IPS-15b (cell line): ENCODE measurements around the gene ADAMTSL3.

Source experiments
- H3K27me3 ChIP-seq: one replicate; pipeline ENCODE4 v1.6.1; 2013; ENCODE audit warnings: low read length; ENCODE audit not compliant: control insufficient read depth, insufficient read depth
- H3K36me3 ChIP-seq: one replicate; pipeline ENCODE4 v1.6.1; 2013; ENCODE audit warnings: low read length; ENCODE audit not compliant: control insufficient read depth, insufficient read depth
- H3K4me1 ChIP-seq: one replicate; pipeline ENCODE4 v1.6.1; 2013; ENCODE audit warnings: mild to moderate bottlenecking, low read length; ENCODE audit not compliant: control insufficient read depth, insufficient read depth
- H3K4me3 ChIP-seq: one replicate; pipeline ENCODE4 v1.5.1; 2013; ENCODE audit warnings: low read depth, low read length
- H3K9ac ChIP-seq: one replicate; pipeline ENCODE4 v1.6.1; 2013; ENCODE audit warnings: low read depth, mild to moderate bottlenecking, low read length
- H3K9me3 ChIP-seq: one replicate; pipeline ENCODE4 v1.6.1; 2013; ENCODE audit warnings: mild to moderate bottlenecking, low read length; ENCODE audit not compliant: control insufficient read depth, insufficient read depth

Gene ADAMTSL3

GRCh38 chr15:83653639-83654378 lies at the start of gene ADAMTSL3:
Gene ADAMTSL3 (plus strand): TSS chr15:83654123. CDS start chr15:83655762, 1,639 bp downstream.
- Histone ChIP-seq H3K4me1 (peaks cover 2% of the 10 kb centered on the region), H3K9ac (no peak within 1 kb of the TSS), H3K9me3 (no peaks in the 10 kb centered on the region), H3K4me3 (peak within 1 kb of the TSS; percentile 61), H3K27me3 (peaks cover 44% of the 10 kb centered on the region), H3K36me3 (no peaks in the 10 kb centered on the region)

- H3K4me3 ChIP-seq: no peak overlapping the region
- H3K4me1 ChIP-seq: no peaks in the 10 kb centered on the region
- no peaks in the 10 kb centered on the region for H3K27me3 ChIP-seq
- H3K9ac ChIP-seq: no peak overlapping the region
- no peaks in the 10 kb centered on the region for H3K9me3 ChIP-seq
- H3K36me3 ChIP-seq: no peaks in the 10 kb centered on the region
These were observed 49.4 kb upstream of the ADAMTSL3 start for GRCh38 chr15:83604549-83604948.

GRCh38 chr15:83605111-83605945 lies 48.6 kb upstream of the ADAMTSL3 start:
- no peak overlapping the region for H3K9ac ChIP-seq
- no peaks in the 10 kb centered on the region for H3K4me1 ChIP-seq

GRCh38 chr15:83610132-83610531 lies 43.8 kb upstream of the ADAMTSL3 start:
- no peaks in the 10 kb centered on the region for H3K4me1 ChIP-seq
- no peak overlapping the region for H3K9ac ChIP-seq
- H3K9me3 ChIP-seq: no peaks in the 10 kb centered on the region
- no peak overlapping the region for H3K4me3 ChIP-seq
- H3K27me3 ChIP-seq: no peaks in the 10 kb centered on the region
- H3K36me3 ChIP-seq: no peaks in the 10 kb centered on the region

More at GRCh38 chr15:83605111-83605945, 48.6 kb upstream of the ADAMTSL3 start:
- Histone ChIP-seq H3K9me3 (no peaks in the 10 kb centered on the region), H3K4me3 (no peak overlapping the region), H3K27me3 (no peaks in the 10 kb centered on the region), H3K36me3 (no peaks in the 10 kb centered on the region)

- H3K9ac ChIP-seq: no peak overlapping the region
- no peak overlapping the region for H3K4me3 ChIP-seq
- no peaks in the 10 kb centered on the region for H3K27me3 ChIP-seq
- no peaks in the 10 kb centered on the region for H3K9me3 ChIP-seq
- no peaks in the 10 kb centered on the region for H3K36me3 ChIP-seq
- no peaks in the 10 kb centered on the region for H3K4me1 ChIP-seq
These were observed 42.8 kb upstream of the ADAMTSL3 start for GRCh38 chr15:83610901-83611685.

- Histone ChIP-seq H3K9me3 (no peaks in the 10 kb centered on the region), H3K4me3 (no peak overlapping the region), H3K4me1 (no peaks in the 10 kb centered on the region), H3K9ac (no peak overlapping the region), H3K36me3 (no peaks in the 10 kb centered on the region), H3K27me3 (no peaks in the 10 kb centered on the region)
These were observed 41.7 kb upstream of the ADAMTSL3 start for GRCh38 chr15:83612226-83612625.

GRCh38 chr15:83612898-83613635 lies 40.9 kb upstream of the ADAMTSL3 start:
- Histone ChIP-seq H3K27me3 (no peaks in the 10 kb centered on the region), H3K4me1 (no peaks in the 10 kb centered on the region), H3K9me3 (no peaks in the 10 kb centered on the region)

GRCh38 chr15:83613714-83614113 lies 40.2 kb upstream of the ADAMTSL3 start:
- H3K4me1 ChIP-seq: no peaks in the 10 kb centered on the region
- no peaks in the 10 kb centered on the region for H3K9me3 ChIP-seq
- H3K9ac ChIP-seq: no peak overlapping the region
- no peak overlapping the region for H3K4me3 ChIP-seq
- no peaks in the 10 kb centered on the region for H3K27me3 ChIP-seq
- H3K36me3 ChIP-seq: no peaks in the 10 kb centered on the region

More at GRCh38 chr15:83612898-83613635, 40.9 kb upstream of the ADAMTSL3 start:
- Histone ChIP-seq H3K9ac (no peak overlapping the region), H3K4me3 (no peak overlapping the region), H3K36me3 (no peaks in the 10 kb centered on the region)

GRCh38 chr15:83616840-83617239 lies 37.1 kb upstream of the ADAMTSL3 start:
- no peaks in the 10 kb centered on the region for H3K27me3 ChIP-seq
- H3K36me3 ChIP-seq: no peaks in the 10 kb centered on the region
- no peaks in the 10 kb centered on the region for H3K4me1 ChIP-seq
- no peaks in the 10 kb centered on the region for H3K9me3 ChIP-seq
- no peak overlapping the region for H3K9ac ChIP-seq
- H3K4me3 ChIP-seq: no peak overlapping the region

- no peaks in the 10 kb centered on the region for H3K36me3 ChIP-seq
These were observed 27.6 kb upstream of the ADAMTSL3 start for GRCh38 chr15:83626171-83626802.

More at GRCh38 chr15:83626171-83626802, 27.6 kb upstream of the ADAMTSL3 start:
- Histone ChIP-seq H3K4me1 (no peaks in the 10 kb centered on the region), H3K9me3 (no peaks in the 10 kb centered on the region), H3K9ac (no peak overlapping the region), H3K4me3 (no peak overlapping the region), H3K27me3 (no peaks in the 10 kb centered on the region)
